ENCODE results near the gene POMGNT1.

Gene POMGNT1

DNA sequence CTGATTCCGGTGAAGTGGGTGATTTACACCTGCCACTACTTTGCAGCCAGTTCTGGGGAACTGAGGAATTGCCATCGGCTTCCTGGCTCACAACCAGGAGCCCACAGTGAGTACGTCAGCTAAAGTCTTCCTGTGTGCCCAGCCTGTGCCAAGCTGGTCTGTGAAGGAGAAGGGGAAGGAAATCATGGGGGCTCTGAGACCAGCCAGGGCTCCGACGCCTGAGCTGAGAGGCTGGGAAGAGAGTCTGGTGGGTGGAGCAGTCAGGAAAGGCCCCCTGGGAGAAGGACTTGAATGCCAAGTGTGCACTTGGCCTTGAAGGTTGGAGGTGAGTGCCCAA, 6.1 kb upstream of the POMGNT1 start:
- H3K4me3 ChIP-seq (ENCODE audit: low read depth, low read length): 0 out of 2 replicates have a peak overlapping the region, but pooled peaks have one; percentile 79

GRCh38 chr1:46203738-46204405, 5.6 kb upstream of the POMGNT1 start:
- peak overlapping the region; percentile 79 for H3K4me3 ChIP-seq (ENCODE audit: low read depth, low read length)
- H3K4me1 ChIP-seq (ENCODE audit: control insufficient read depth, insufficient read depth, low read length): no peaks in the 10 kb centered on the region
- peaks cover 0 to 8% of the 10 kb centered on the region in 2 experiments; a peak in 2 of 3 replicates for H3K36me3 ChIP-seq (ENCODE audit: control insufficient read depth in 2 of 2, insufficient read depth in 1 of 2, low read length in 2 of 2)
- H3K27ac ChIP-seq (ENCODE audit: extremely low read depth, low read depth, low read length): peak overlapping the region; percentile 45; the same call in 1 of the 2 replicates
- no peaks in the 10 kb centered on the region for H3K9me3 ChIP-seq (ENCODE audit: control insufficient read depth, insufficient read depth, low read depth, low read length)
- CTCF ChIA-PET: interaction anchor here (5.6 kb wide), 1 partner anchor 19 kb away, joined by 49 read pairs; no protein-coding TSS in a partner anchor
- POLR2A ChIA-PET: interaction anchor here (0.9 to 1.2 kb wide), 2 partner anchors 15 to 72 kb away, joined by 3 read pairs; partner anchors contain the start of gene PIK3R3
- no peak for TF ChIP-seq KLF8 (tag by site-specific recombination; IDR thresholded peaks at IDR 0.05)
- no peak for TF ChIP-seq ZNF132 (tag by site-specific recombination; IDR thresholded peaks at IDR 0.05; ENCODE audit: borderline replicate concordance)
- no peak for TF ChIP-seq ZNF23 (tag by site-specific recombination; IDR thresholded peaks at IDR 0.05; ENCODE audit: borderline replicate concordance)
- no peak for TF ChIP-seq ZBTB49 (tag by site-specific recombination; IDR thresholded peaks at IDR 0.05; ENCODE audit: low read depth)

More for the DNA sequence above, 6.1 kb upstream of the POMGNT1 start:
- Histone ChIP-seq H3K4me1 (ENCODE audit: control insufficient read depth, insufficient read depth, low read length) (no peaks in the 10 kb centered on the region), H3K36me3 (ENCODE audit: control insufficient read depth in 2 of 2, insufficient read depth in 1 of 2, low read length in 2 of 2) (peaks cover 0 to 8% of the 10 kb centered on the region in 2 experiments; a peak in 2 of 3 replicates), H3K27ac (ENCODE audit: extremely low read depth, low read depth, low read length) (0 out of 2 replicates have a peak overlapping the region, but pooled peaks have one; percentile 4), H3K9me3 (ENCODE audit: control insufficient read depth, insufficient read depth, low read depth, low read length) (no peaks in the 10 kb centered on the region)
- TF ChIP-seq, protein P1, sequence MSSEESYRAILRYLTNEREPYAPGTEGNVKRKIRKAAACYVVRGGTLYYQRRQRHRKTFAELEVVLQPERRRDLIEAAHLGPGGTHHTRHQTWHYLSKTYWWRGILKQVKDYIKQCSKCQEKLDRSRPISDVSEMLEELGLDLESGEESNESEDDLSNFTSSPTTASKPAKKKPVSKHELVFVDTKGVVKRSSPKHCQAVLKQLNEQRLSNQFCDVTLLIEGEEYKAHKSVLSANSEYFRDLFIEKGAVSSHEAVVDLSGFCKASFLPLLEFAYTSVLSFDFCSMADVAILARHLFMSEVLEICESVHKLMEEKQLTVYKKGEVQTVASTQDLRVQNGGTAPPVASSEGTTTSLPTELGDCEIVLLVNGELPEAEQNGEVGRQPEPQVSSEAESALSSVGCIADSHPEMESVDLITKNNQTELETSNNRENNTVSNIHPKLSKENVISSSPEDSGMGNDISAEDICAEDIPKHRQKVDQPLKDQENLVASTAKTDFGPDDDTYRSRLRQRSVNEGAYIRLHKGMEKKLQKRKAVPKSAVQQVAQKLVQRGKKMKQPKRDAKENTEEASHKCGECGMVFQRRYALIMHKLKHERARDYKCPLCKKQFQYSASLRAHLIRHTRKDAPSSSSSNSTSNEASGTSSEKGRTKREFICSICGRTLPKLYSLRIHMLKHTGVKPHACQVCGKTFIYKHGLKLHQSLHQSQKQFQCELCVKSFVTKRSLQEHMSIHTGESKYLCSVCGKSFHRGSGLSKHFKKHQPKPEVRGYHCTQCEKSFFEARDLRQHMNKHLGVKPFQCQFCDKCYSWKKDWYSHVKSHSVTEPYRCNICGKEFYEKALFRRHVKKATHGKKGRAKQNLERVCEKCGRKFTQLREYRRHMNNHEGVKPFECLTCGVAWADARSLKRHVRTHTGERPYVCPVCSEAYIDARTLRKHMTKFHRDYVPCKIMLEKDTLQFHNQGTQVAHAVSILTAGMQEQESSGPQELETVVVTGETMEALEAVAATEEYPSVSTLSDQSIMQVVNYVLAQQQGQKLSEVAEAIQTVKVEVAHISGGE (tag by site-specific recombination; conservative IDR thresholded peaks at IDR 0.05; ENCODE audit: low read depth): peak; percentile 92
- TF ChIP-seq GLIS1 (tag by site-specific recombination; IDR thresholded peaks at IDR 0.05) (peak; percentile 50; the same call in 1 of the 2 replicates), ZBTB6 (tag by site-specific recombination; IDR thresholded peaks at IDR 0.05) (0 out of 2 replicates have a peak, but pooled peaks have one; percentile 63), ZNF791 (tag by site-specific recombination; IDR thresholded peaks at IDR 0.05) (no peak), KLF16 (tag by site-specific recombination; IDR thresholded peaks at IDR 0.05) (0 out of 2 replicates have a peak, but pooled peaks have one; percentile 37), ZBTB20 (tag by site-specific recombination; IDR thresholded peaks at IDR 0.05) (peak; percentile 66; the same call in 1 of the 2 replicates), PATZ1 (tag by site-specific recombination; IDR thresholded peaks at IDR 0.05) (peak; percentile 30; the same call in 1 of the 2 replicates)
- TF ChIP-seq, protein P2, sequence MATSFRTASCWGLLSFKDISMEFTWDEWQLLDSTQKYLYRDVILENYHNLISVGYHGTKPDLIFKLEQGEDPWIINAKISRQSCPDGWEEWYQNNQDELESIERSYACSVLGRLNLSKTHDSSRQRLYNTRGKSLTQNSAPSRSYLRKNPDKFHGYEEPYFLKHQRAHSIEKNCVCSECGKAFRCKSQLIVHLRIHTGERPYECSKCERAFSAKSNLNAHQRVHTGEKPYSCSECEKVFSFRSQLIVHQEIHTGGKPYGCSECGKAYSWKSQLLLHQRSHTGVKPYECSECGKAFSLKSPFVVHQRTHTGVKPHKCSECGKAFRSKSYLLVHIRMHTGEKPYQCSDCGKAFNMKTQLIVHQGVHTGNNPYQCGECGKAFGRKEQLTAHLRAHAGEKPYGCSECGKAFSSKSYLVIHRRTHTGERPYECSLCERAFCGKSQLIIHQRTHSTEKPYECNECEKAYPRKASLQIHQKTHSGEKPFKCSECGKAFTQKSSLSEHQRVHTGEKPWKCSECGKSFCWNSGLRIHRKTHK (tag by site-specific recombination; IDR thresholded peaks at IDR 0.05): no peak
- ChIA-PET POLR2A (interaction anchor here (0.9 kb wide), 1 partner anchor 72 kb away, joined by 3 read pairs; the partner anchor contains the start of gene PIK3R3), CTCF (interaction anchor here (0.8 to 5.6 kb wide), 2 partner anchors 18 to 41 kb away, joined by 3 to 49 read pairs; no protein-coding TSS in a partner anchor)
